ENCODE results near the gene PSMG1. TPM values are rescaled to one million over a fixed set of nuclear protein-coding genes. Genes with fewer than 3 reads are reported as not detected.

PSMG1 gene
- total RNA-seq, 1 experiment from 2014 or later, result 78.8 TPM

- no peak overlapping the region for H2BK12ac ChIP-seq (ENCODE audit: insufficient read length, low read depth, low read length)
- Mint-ChIP-seq H3K27me3 (ENCODE audit: low read depth) (no peaks in the 10 kb centered on the region), H3K27ac (no peak overlapping the region), H3K4me1 (no peaks in the 10 kb centered on the region), H3K9me3 (no peaks in the 10 kb centered on the region), H3K4me3 (no peak overlapping the region), H3K36me3 (ENCODE audit: insufficient read depth in 1 of 3, low read depth in 3 of 3) (peaks cover 33 to 65% (median 61%) of the 10 kb centered on the region in 3 experiments; a peak in 6 of 7 replicates)
- H3K79me2 ChIP-seq (ENCODE audit: insufficient read depth, low read length), result no peaks in the 10 kb centered on the region
- no peak overlapping the region for H3K18ac ChIP-seq (ENCODE audit: insufficient read length, low read depth, low read length)
- H4K8ac ChIP-seq (replicated peaks; ENCODE audit: insufficient read length, low read depth, low read length), result no peak overlapping the region
- WGBS (ENCODE audit: extremely low coverage, insufficient read length, low lambda C conversion rate), result no CpG with 5 or more reads among the region's 4 CpGs
- H3K23me2 ChIP-seq (ENCODE audit: insufficient read length, low read depth, low read length, poor library complexity, severe bottlenecking), result no peaks in the 10 kb centered on the region
- no peak overlapping the region for H3K4me2 ChIP-seq (ENCODE audit: insufficient read depth, insufficient read length, low read length)
- no peak overlapping the region for H2AFZ ChIP-seq (ENCODE audit: low read length)
- H3K79me1 ChIP-seq (ENCODE audit: insufficient read depth, low read depth, low read length, poor library complexity, severe bottlenecking), result no peaks in the 10 kb centered on the region
- no peak overlapping the region for H3K9ac ChIP-seq (ENCODE audit: extremely low read depth, insufficient read length, low read length)
- H4K20me1 ChIP-seq (ENCODE audit: control insufficient read depth, insufficient read depth, insufficient read length), result no peaks in the 10 kb centered on the region
- no peak for DNase-seq
- no peaks in the 10 kb centered on the region for H3K9me3 ChIP-seq (ENCODE audit: control insufficient read depth, low read depth, low read length)
- no peak overlapping the region for H3K4ac ChIP-seq (ENCODE audit: low read depth, low read length)
- TF ChIP-seq, protein P1, sequence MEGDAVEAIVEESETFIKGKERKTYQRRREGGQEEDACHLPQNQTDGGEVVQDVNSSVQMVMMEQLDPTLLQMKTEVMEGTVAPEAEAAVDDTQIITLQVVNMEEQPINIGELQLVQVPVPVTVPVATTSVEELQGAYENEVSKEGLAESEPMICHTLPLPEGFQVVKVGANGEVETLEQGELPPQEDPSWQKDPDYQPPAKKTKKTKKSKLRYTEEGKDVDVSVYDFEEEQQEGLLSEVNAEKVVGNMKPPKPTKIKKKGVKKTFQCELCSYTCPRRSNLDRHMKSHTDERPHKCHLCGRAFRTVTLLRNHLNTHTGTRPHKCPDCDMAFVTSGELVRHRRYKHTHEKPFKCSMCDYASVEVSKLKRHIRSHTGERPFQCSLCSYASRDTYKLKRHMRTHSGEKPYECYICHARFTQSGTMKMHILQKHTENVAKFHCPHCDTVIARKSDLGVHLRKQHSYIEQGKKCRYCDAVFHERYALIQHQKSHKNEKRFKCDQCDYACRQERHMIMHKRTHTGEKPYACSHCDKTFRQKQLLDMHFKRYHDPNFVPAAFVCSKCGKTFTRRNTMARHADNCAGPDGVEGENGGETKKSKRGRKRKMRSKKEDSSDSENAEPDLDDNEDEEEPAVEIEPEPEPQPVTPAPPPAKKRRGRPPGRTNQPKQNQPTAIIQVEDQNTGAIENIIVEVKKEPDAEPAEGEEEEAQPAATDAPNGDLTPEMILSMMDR (conservative IDR thresholded peaks at IDR 0.05), result peak; percentile 65
- no peak overlapping the region for H2BK15ac ChIP-seq (ENCODE audit: low read depth, low read length)
- no peak overlapping the region for H2BK5ac ChIP-seq (ENCODE audit: insufficient read length, low read length)
- no peak overlapping the region for H2BK120ac ChIP-seq (ENCODE audit: low read depth, low read length, poor library complexity, severe bottlenecking)
- no peak overlapping the region for H3K27ac ChIP-seq (ENCODE audit: insufficient read length, low read depth, low read length)
- no peak overlapping the region for H3K14ac ChIP-seq (ENCODE audit: insufficient read depth, low read length)
- H4K5ac ChIP-seq (ENCODE audit: insufficient read length, low read depth, low read length), result no peak overlapping the region
- H3K27me3 ChIP-seq (ENCODE audit: insufficient read depth, low read length), result no peaks in the 10 kb centered on the region
- H2AK5ac ChIP-seq (ENCODE audit: insufficient read length, low read length), result no peak overlapping the region
- no peak overlapping the region for H3K56ac ChIP-seq (ENCODE audit: insufficient read length, low read depth, low read length)
- no peak overlapping the region for H4K91ac ChIP-seq (ENCODE audit: insufficient read length, low read depth, low read length)
- H3K23ac ChIP-seq (ENCODE audit: insufficient read length, low read depth, low read length), result no peak overlapping the region
- H3K4me1 ChIP-seq (ENCODE audit: insufficient read depth, low read length), result no peaks in the 10 kb centered on the region
- no peak overlapping the region for H2BK20ac ChIP-seq (ENCODE audit: low read depth, low read length, poor library complexity, severe bottlenecking)
- H3T11ph ChIP-seq (ENCODE audit: low read length), result no peak overlapping the region
Measured at GRCh38 chr21:39175154-39175553, 8.1 kb downstream of the PSMG1 start.

All from H9 (cell line).